Measurements from ENCODE around the gene AURKAIP1.

AURKAIP1 gene

GRCh38 chr1:1397839-1398523 is 23.0 kb upstream of the AURKAIP1 start:
- TF ChIP-seq GATA2 (IDR thresholded peaks at IDR 0.05; ENCODE audit: low read depth, low read length) (no peak), GATA3 (IDR thresholded peaks at IDR 0.05; ENCODE audit: low read depth, low read length) (no peak)

- TF ChIP-seq GATA3 (IDR thresholded peaks at IDR 0.05; ENCODE audit: low read depth, low read length) (no peak), GATA2 (IDR thresholded peaks at IDR 0.05; ENCODE audit: low read depth, low read length) (no peak)
These were observed 20.2 kb upstream of the AURKAIP1 start for GRCh38 chr1:1395166-1395565.

GRCh38 chr1:1394116-1394515 is 19.1 kb upstream of the AURKAIP1 start:
- TF ChIP-seq GATA2 (IDR thresholded peaks at IDR 0.05; ENCODE audit: low read depth, low read length) (no peak), GATA3 (IDR thresholded peaks at IDR 0.05; ENCODE audit: low read depth, low read length) (no peak)

GRCh38 chr1:1393428-1393827 is 18.4 kb upstream of the AURKAIP1 start:
- TF ChIP-seq GATA2 (IDR thresholded peaks at IDR 0.05; ENCODE audit: low read depth, low read length) = no peak
- no peak for TF ChIP-seq GATA3 (IDR thresholded peaks at IDR 0.05; ENCODE audit: low read depth, low read length)

- TF ChIP-seq GATA3 (IDR thresholded peaks at IDR 0.05; ENCODE audit: low read depth, low read length) (no peak), GATA2 (IDR thresholded peaks at IDR 0.05; ENCODE audit: low read depth, low read length) (no peak)
These were observed 18.0 kb upstream of the AURKAIP1 start for GRCh38 chr1:1393014-1393413.

GRCh38 chr1:1391225-1391624 is 16.2 kb upstream of the AURKAIP1 start:
- TF ChIP-seq GATA2 (IDR thresholded peaks at IDR 0.05; ENCODE audit: low read depth, low read length) (no peak), GATA3 (IDR thresholded peaks at IDR 0.05; ENCODE audit: low read depth, low read length) (no peak)

GRCh38 chr1:1390675-1391074 is 15.7 kb upstream of the AURKAIP1 start:
- no peak for TF ChIP-seq GATA2 (IDR thresholded peaks at IDR 0.05; ENCODE audit: low read depth, low read length)
- TF ChIP-seq GATA3 (IDR thresholded peaks at IDR 0.05; ENCODE audit: low read depth, low read length) = no peak

GRCh38 chr1:1388078-1388472 is 13.1 kb upstream of the AURKAIP1 start:
- TF ChIP-seq GATA3 (IDR thresholded peaks at IDR 0.05; ENCODE audit: low read depth, low read length) (no peak), GATA2 (IDR thresholded peaks at IDR 0.05; ENCODE audit: low read depth, low read length) (no peak)

- TF ChIP-seq GATA3 (IDR thresholded peaks at IDR 0.05; ENCODE audit: low read depth, low read length) (no peak), GATA2 (IDR thresholded peaks at IDR 0.05; ENCODE audit: low read depth, low read length) (no peak)
These were observed 12.4 kb upstream of the AURKAIP1 start for GRCh38 chr1:1387098-1388077.

GRCh38 chr1:1385931-1386330 is 10.9 kb upstream of the AURKAIP1 start:
- TF ChIP-seq GATA3 (IDR thresholded peaks at IDR 0.05; ENCODE audit: low read depth, low read length) (no peak), GATA2 (IDR thresholded peaks at IDR 0.05; ENCODE audit: low read depth, low read length) (no peak)

- TF ChIP-seq GATA3 (IDR thresholded peaks at IDR 0.05; ENCODE audit: low read depth, low read length) (no peak), GATA2 (IDR thresholded peaks at IDR 0.05; ENCODE audit: low read depth, low read length) (no peak)
These were observed 6.3 kb upstream of the AURKAIP1 start for GRCh38 chr1:1381294-1381693.

GRCh38 chr1:1380860-1381259 is 5.9 kb upstream of the AURKAIP1 start:
- no peak for TF ChIP-seq GATA2 (IDR thresholded peaks at IDR 0.05; ENCODE audit: low read depth, low read length)
- TF ChIP-seq GATA3 (IDR thresholded peaks at IDR 0.05; ENCODE audit: low read depth, low read length) = no peak

GRCh38 chr1:1377540-1378205 is 2.7 kb upstream of the AURKAIP1 start:
- TF ChIP-seq GATA3 (IDR thresholded peaks at IDR 0.05; ENCODE audit: low read depth, low read length) (no peak), GATA2 (IDR thresholded peaks at IDR 0.05; ENCODE audit: low read depth, low read length) (no peak)

- TF ChIP-seq GATA2 (IDR thresholded peaks at IDR 0.05; ENCODE audit: low read depth, low read length) = no peak
- no peak for TF ChIP-seq GATA3 (IDR thresholded peaks at IDR 0.05; ENCODE audit: low read depth, low read length)
These were observed 1.7 kb upstream of the AURKAIP1 start for GRCh38 chr1:1376551-1377226.

Data from SH-SY5Y (cell line).